PC-3 (cell line): ENCODE measurements around the gene THEM4. TPM values are rescaled to one million over a fixed set of nuclear protein-coding genes. Genes with fewer than 3 reads are reported as not detected.

ENCODE experiments used
- ATAC-seq: fragments of 200-7000 bp; cut with Tn5 transposase; 2 replicates; pipeline ENCODE4 v1.9.1; 2020; ENCODE audit warnings: mild to moderate bottlenecking, moderate library complexity
- BruUV-seq: library from RNA; stranded (reverse); fragments of 400-500 nt; replicated peaks from 2 replicates; lab custom pipeline; 2021; lab: Mats Ljungman, UMichigan
- CTCF ChIA-PET: fragments of 300-600 bp; sonication (Branson Sonifier 250); formaldehyde crosslinking; loops from one replicate; lab custom pipeline; 2022; ENCODE audit warnings: antibody characterized with exemption; lab: Charles Lee
- POLR2A ChIA-PET: fragments of 300-600 bp; sonication (Branson Sonifier 250); formaldehyde crosslinking; loops from one replicate; lab custom pipeline; 2022; ENCODE audit warnings: antibody characterized with exemption; ENCODE audit not compliant: unreplicated experiment; lab: Charles Lee
- DNase-seq: peaks from one replicate; pipeline ENCODE4 v3.0.0-alpha.2; 2015
- H2AFZ ChIP-seq: fragments of 300-600 bp; sonication (generic); 2 replicates; pipeline ENCODE4 v1.6.0; 2016; ENCODE audit warnings: antibody characterized with exemption, low read length
- H3F3A ChIP-seq: fragments of 300-600 bp; sonication (generic); one replicate; pipeline ENCODE4 v1.6.0; 2017; ENCODE audit warnings: antibody characterized with exemption, low read length, control low read depth, mild to moderate bottlenecking; ENCODE audit not compliant: unreplicated experiment
- H3K27ac ChIP-seq: fragments of 300-600 bp; sonication (generic); 2 replicates; pipeline ENCODE4 v1.5.1; 2016; ENCODE audit warnings: mild to moderate bottlenecking, low read length
- H3K27me3 ChIP-seq: fragments of 300-600 bp; sonication (generic); 2 replicates; pipeline ENCODE4 v1.6.1; 2016; ENCODE audit warnings: low read length, mixed read lengths
- H3K36me3 ChIP-seq: fragments of 300-600 bp; sonication (generic); 2 replicates; pipeline ENCODE4 v1.6.1; 2016; ENCODE audit warnings: low read depth, mixed run types, low read length, mixed read lengths
- H3K4me1 ChIP-seq: fragments of 300-600 bp; sonication (generic); 2 replicates; pipeline ENCODE4 v1.5.1; 2016; ENCODE audit warnings: low read length; ENCODE audit not compliant: insufficient read depth
- H3K4me2 ChIP-seq: fragments of 300-600 bp; sonication (generic); 2 replicates; pipeline ENCODE4 v1.6.0; 2016; ENCODE audit warnings: low read length
- H3K4me3 ChIP-seq: fragments of 300-600 bp; sonication (generic); 2 replicates; pipeline ENCODE4 v1.5.1; 2016; ENCODE audit warnings: mild to moderate bottlenecking, low read length, mixed read lengths
- H3K79me2 ChIP-seq: fragments of 300-600 bp; sonication (generic); 2 replicates; pipeline ENCODE4 v1.6.1; 2017; ENCODE audit warnings: low read length, mixed read lengths
- H3K9ac ChIP-seq: fragments of 300-600 bp; sonication (generic); 2 replicates; pipeline ENCODE4 v1.6.0; 2016; ENCODE audit warnings: mild to moderate bottlenecking, low read length
- H3K9me2 ChIP-seq: fragments of 300-600 bp; sonication (generic); replicated peaks from 2 replicates; pipeline ENCODE4 v1.6.1; 2016; ENCODE audit warnings: mixed run types, low read length, mixed read lengths
- H3K9me3 ChIP-seq: fragments of 300-600 bp; sonication (generic); 2 replicates; pipeline ENCODE4 v1.6.1; 2016; ENCODE audit warnings: low read length, mixed read lengths
- H4K20me1 ChIP-seq: fragments of 300-600 bp; sonication (generic); 2 replicates; pipeline ENCODE4 v1.6.1; 2016; ENCODE audit warnings: low read length, mixed read lengths
- CTCF ChIP-seq: fragments of 300-600 bp; sonication (generic); conservative IDR thresholded peaks from 2 replicates; pipeline ENCODE4 v1.5.1; 2017; ENCODE audit warnings: antibody characterized with exemption, low read depth, mild to moderate bottlenecking, low read length
- EZH2 ChIP-seq: fragments of 300-600 bp; sonication (generic); IDR thresholded peaks from one replicate; pipeline ENCODE4 v1.6.1; 2017; ENCODE audit warnings: antibody characterized with exemption, mild to moderate bottlenecking, low read length; ENCODE audit not compliant: unreplicated experiment
- EZH2phosphoT487 ChIP-seq: fragments of 300-600 bp; sonication (generic); IDR thresholded peaks from 2 replicates; pipeline ENCODE4 v1.6.1; 2018; ENCODE audit warnings: mild to moderate bottlenecking, antibody characterized with exemption, low read length, borderline replicate concordance
- intact Hi-C: fragments of 100-400 bp; cut with micrococcal nuclease; formaldehyde crosslinking; loops from 2 replicates; pipeline ENCODE4 v1.9.0; 2023
- total RNA-seq: library from RNA; depleted of rRNA; stranded (reverse); fragments of >200 nt; gene quantifications from 2 replicates; pipeline ENCODE4 v1.2.3, GENCODE V29; 2014

THEM4 gene
- total RNA-seq, 1 experiment from 2014 or later: 18.1 TPM

- ChIA-PET CTCF (no interaction called here), POLR2A (no interaction called here)
- H3K4me3 ChIP-seq: no peak overlapping the region
- TF ChIP-seq EZH2phosphoT487 (no peak), EZH2 (no peak), CTCF (no peak)
- H3K4me2 ChIP-seq: no peak overlapping the region
- no peak for DNase-seq
- peaks cover 4% of the 10 kb centered on the region for H3K36me3 ChIP-seq
- H3K9ac ChIP-seq: no peak overlapping the region
- H3K4me1 ChIP-seq: peaks cover 17% of the 10 kb centered on the region
- H3K9me3 ChIP-seq: peaks cover 4% of the 10 kb centered on the region
- no peak overlapping the region for H2AFZ ChIP-seq
- ATAC-seq: no peak
- H3K27ac ChIP-seq: no peak overlapping the region
- no peaks in the 10 kb centered on the region for H3F3A ChIP-seq
- no peaks in the 10 kb centered on the region for H4K20me1 ChIP-seq
- H3K9me2 ChIP-seq: no peaks in the 10 kb centered on the region
- BruUV-seq: no TSS peak
- peaks cover 9% of the 10 kb centered on the region; the same call in 1 of the 2 replicates for H3K79me2 ChIP-seq
- intact Hi-C loops: no loop called here
- H3K27me3 ChIP-seq: no peaks in the 10 kb centered on the region
Observed at GRCh38 chr1:151912973-151913372, 3.7 kb upstream of the THEM4 start.

- Histone ChIP-seq H3K9me2 (no peaks in the 10 kb centered on the region), H3F3A (no peaks in the 10 kb centered on the region), H3K4me2 (peak overlapping the region; percentile 93), H4K20me1 (no peaks in the 10 kb centered on the region), H3K27ac (no peak overlapping the region), H3K4me3 (peak overlapping the region; percentile 86), H3K27me3 (no peaks in the 10 kb centered on the region), H3K9me3 (peaks cover 13% of the 10 kb centered on the region), H2AFZ (no peak overlapping the region), H3K9ac (no peak overlapping the region; the same call in 1 of the 2 replicates), H3K4me1 (peaks cover 11% of the 10 kb centered on the region), H3K36me3 (peaks cover 16% of the 10 kb centered on the region), H3K79me2 (peaks cover 20% of the 10 kb centered on the region; the same call in 1 of the 2 replicates)
- TF ChIP-seq EZH2 (no peak), CTCF (peak; percentile 39; the same call in 1 of the 2 replicates), EZH2phosphoT487 (no peak)
- DNase-seq: peak; percentile 17
- BruUV-seq: no TSS peak
- CTCF ChIA-PET: interaction anchor here (0.6 to 1.1 kb wide), 2 partner anchors 18 to 60 kb away, joined by 3 to 4 read pairs; no protein-coding TSS in a partner anchor
- ATAC-seq: no peak
- intact Hi-C loops: no loop called here
- POLR2A ChIA-PET: no interaction called here
Observed at GRCh38 chr1:151908228-151908691, 1.1 kb downstream of the THEM4 start.

GRCh38 chr1:151907363-151908139 lies 1.8 kb downstream of the THEM4 start:
- intact Hi-C loops: no loop called here
- no peak overlapping the region for H3K4me3 ChIP-seq

More at GRCh38 chr1:151907363-151908139, 1.8 kb downstream of the THEM4 start:
- Histone ChIP-seq H3K27me3 (no peaks in the 10 kb centered on the region), H2AFZ (no peak overlapping the region), H3K9ac (no peak overlapping the region), H4K20me1 (no peaks in the 10 kb centered on the region), H3K36me3 (peaks cover 16% of the 10 kb centered on the region), H3K4me2 (no peak overlapping the region), H3K27ac (no peak overlapping the region), H3K4me1 (peaks cover 11% of the 10 kb centered on the region), H3K9me2 (no peaks in the 10 kb centered on the region), H3K9me3 (peaks cover 13% of the 10 kb centered on the region), H3F3A (no peaks in the 10 kb centered on the region), H3K79me2 (peaks cover 23% of the 10 kb centered on the region; the same call in 1 of the 2 replicates)
- DNase-seq: peak; percentile 21
- POLR2A ChIA-PET: no interaction called here
- no TSS peak for BruUV-seq
- TF ChIP-seq CTCF (no peak), EZH2phosphoT487 (no peak), EZH2 (no peak)
- ATAC-seq: no peak
- CTCF ChIA-PET: no interaction called here
